ENCODE results near the gene RIC1.

DNA sequence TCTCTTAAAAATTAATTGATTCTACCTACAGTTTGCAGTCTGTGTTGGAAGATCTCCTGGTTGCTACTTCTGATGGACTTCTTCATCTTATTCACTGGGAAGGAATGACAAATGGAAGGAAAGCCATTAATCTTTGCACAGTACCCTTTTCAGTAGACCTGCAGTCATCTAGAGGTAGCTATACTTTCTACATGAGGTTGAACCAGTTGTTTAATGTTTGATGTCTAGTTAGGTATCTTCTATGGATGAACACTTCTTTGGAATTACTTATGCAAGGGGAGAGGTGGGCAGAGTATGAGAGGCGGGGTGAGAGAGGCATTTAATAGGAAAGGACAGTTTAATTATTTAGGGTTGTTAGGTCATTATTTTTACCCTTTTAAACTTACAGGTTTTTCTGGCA is 91.2 kb downstream of the RIC1 start:
- TF ChIP-seq, protein P1, sequence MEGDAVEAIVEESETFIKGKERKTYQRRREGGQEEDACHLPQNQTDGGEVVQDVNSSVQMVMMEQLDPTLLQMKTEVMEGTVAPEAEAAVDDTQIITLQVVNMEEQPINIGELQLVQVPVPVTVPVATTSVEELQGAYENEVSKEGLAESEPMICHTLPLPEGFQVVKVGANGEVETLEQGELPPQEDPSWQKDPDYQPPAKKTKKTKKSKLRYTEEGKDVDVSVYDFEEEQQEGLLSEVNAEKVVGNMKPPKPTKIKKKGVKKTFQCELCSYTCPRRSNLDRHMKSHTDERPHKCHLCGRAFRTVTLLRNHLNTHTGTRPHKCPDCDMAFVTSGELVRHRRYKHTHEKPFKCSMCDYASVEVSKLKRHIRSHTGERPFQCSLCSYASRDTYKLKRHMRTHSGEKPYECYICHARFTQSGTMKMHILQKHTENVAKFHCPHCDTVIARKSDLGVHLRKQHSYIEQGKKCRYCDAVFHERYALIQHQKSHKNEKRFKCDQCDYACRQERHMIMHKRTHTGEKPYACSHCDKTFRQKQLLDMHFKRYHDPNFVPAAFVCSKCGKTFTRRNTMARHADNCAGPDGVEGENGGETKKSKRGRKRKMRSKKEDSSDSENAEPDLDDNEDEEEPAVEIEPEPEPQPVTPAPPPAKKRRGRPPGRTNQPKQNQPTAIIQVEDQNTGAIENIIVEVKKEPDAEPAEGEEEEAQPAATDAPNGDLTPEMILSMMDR (IDR thresholded peaks at IDR 0.05; ENCODE audit: insufficient read depth, low read length): no peak
- TF ChIP-seq, protein P2, sequence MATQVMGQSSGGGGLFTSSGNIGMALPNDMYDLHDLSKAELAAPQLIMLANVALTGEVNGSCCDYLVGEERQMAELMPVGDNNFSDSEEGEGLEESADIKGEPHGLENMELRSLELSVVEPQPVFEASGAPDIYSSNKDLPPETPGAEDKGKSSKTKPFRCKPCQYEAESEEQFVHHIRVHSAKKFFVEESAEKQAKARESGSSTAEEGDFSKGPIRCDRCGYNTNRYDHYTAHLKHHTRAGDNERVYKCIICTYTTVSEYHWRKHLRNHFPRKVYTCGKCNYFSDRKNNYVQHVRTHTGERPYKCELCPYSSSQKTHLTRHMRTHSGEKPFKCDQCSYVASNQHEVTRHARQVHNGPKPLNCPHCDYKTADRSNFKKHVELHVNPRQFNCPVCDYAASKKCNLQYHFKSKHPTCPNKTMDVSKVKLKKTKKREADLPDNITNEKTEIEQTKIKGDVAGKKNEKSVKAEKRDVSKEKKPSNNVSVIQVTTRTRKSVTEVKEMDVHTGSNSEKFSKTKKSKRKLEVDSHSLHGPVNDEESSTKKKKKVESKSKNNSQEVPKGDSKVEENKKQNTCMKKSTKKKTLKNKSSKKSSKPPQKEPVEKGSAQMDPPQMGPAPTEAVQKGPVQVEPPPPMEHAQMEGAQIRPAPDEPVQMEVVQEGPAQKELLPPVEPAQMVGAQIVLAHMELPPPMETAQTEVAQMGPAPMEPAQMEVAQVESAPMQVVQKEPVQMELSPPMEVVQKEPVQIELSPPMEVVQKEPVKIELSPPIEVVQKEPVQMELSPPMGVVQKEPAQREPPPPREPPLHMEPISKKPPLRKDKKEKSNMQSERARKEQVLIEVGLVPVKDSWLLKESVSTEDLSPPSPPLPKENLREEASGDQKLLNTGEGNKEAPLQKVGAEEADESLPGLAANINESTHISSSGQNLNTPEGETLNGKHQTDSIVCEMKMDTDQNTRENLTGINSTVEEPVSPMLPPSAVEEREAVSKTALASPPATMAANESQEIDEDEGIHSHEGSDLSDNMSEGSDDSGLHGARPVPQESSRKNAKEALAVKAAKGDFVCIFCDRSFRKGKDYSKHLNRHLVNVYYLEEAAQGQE (IDR thresholded peaks at IDR 0.05; ENCODE audit: insufficient replicate concordance, low read depth): no peak
- no peak for TF ChIP-seq POLR2AphosphoS5 (IDR thresholded peaks at IDR 0.05; ENCODE audit: low read depth)

Data from HL-60 (cell line).